GM19372 (cell line): ENCODE data around the gene NCOR2.
"Not testable (repeated sequence)": the region's sequence is repeated elsewhere in the genome, so short reads cannot be mapped to it uniquely, and the experiment has no call there.

Experiments used
- ATAC-seq: cut with Tn5 transposase; IDR thresholded peaks from one replicate; pipeline ENCODE4 v1.9.1; 2021; ENCODE audit warnings: mild to moderate bottlenecking, low read depth, moderate library complexity; ENCODE audit not compliant: unreplicated experiment

Gene NCOR2

GRCh38 chr12:124603100-124603541 lies 35.7 kb upstream of the NCOR2 start:
- ATAC-seq = no peak

- no peak for ATAC-seq
Observed at GRCh38 chr12:124601706-124602105, 34.3 kb upstream of the NCOR2 start.

GRCh38 chr12:124599074-124599999 lies 31.9 kb upstream of the NCOR2 start:
- ATAC-seq = no peak

GRCh38 chr12:124597041-124597440 lies 29.6 kb upstream of the NCOR2 start:
- ATAC-seq = no peak

GRCh38 chr12:124595444-124595843 lies 28.0 kb upstream of the NCOR2 start:
- no peak for ATAC-seq

GRCh38 chr12:124594851-124595250 lies 27.4 kb upstream of the NCOR2 start:
- no peak for ATAC-seq

GRCh38 chr12:124593851-124594401 lies 26.5 kb upstream of the NCOR2 start:
- no peak for ATAC-seq

GRCh38 chr12:124593176-124593575 lies 25.8 kb upstream of the NCOR2 start:
- ATAC-seq = no peak

- no peak for ATAC-seq
Observed at GRCh38 chr12:124592481-124593160, 25.2 kb upstream of the NCOR2 start.

GRCh38 chr12:124592050-124592449 lies 24.6 kb upstream of the NCOR2 start:
- ATAC-seq = no peak

- no peak for ATAC-seq
Observed at GRCh38 chr12:124590447-124590846, 23.0 kb upstream of the NCOR2 start.

- ATAC-seq = no peak
Observed at GRCh38 chr12:124588751-124589267, 21.4 kb upstream of the NCOR2 start.

- ATAC-seq = no peak
Observed at GRCh38 chr12:124588018-124588634, 20.7 kb upstream of the NCOR2 start.

GRCh38 chr12:124586756-124587155 lies 19.3 kb upstream of the NCOR2 start:
- no peak for ATAC-seq

- ATAC-seq = not testable (repeated sequence)
Observed at GRCh38 chr12:124584494-124584893, 17.1 kb upstream of the NCOR2 start.

GRCh38 chr12:124583854-124584253 lies 16.4 kb upstream of the NCOR2 start:
- ATAC-seq = no peak

GRCh38 chr12:124582108-124582424 lies 14.7 kb upstream of the NCOR2 start:
- ATAC-seq = no peak

- ATAC-seq = no peak
Observed at GRCh38 chr12:124581307-124582107, 14.1 kb upstream of the NCOR2 start.

- no peak for ATAC-seq
Observed at GRCh38 chr12:124579921-124580517, 12.6 kb upstream of the NCOR2 start.

GRCh38 chr12:124578854-124579253 lies 11.4 kb upstream of the NCOR2 start:
- no peak for ATAC-seq
